GM12875 (cell line): ENCODE results near the gene MAX.
"Not testable (repeated sequence)": the region's sequence is repeated elsewhere in the genome, so short reads cannot be mapped to it uniquely, and the experiment has no call there.

Source experiments
- H3K4me3 ChIP-seq: one replicate; pipeline ENCODE4 v1.5.1; 2011; ENCODE audit warnings: low read depth, low read length, control low read depth
- CTCF ChIP-seq: IDR thresholded peaks from 2 replicates; pipeline ENCODE4 v1.5.1; 2011; ENCODE audit warnings: low read depth, mild to moderate bottlenecking, control low read depth, inconsistent platforms, low read length, moderate library complexity, borderline replicate concordance; ENCODE audit not compliant: insufficient read depth

The MAX gene

GRCh38 chr14:65040666-65041433, 61.5 kb downstream of the MAX start:
- H3K4me3 ChIP-seq = no peak overlapping the region
- no peak for TF ChIP-seq CTCF

GRCh38 chr14:65038966-65039365, 63.4 kb downstream of the MAX start:
- no peak for TF ChIP-seq CTCF
- H3K4me3 ChIP-seq = no peak overlapping the region

- H3K4me3 ChIP-seq = no peak overlapping the region
- TF ChIP-seq CTCF = no peak
Measured at GRCh38 chr14:65035049-65035448, 67.3 kb downstream of the MAX start.

- H3K4me3 ChIP-seq = no peak overlapping the region
- TF ChIP-seq CTCF = no peak
Measured at GRCh38 chr14:65034021-65034420, 68.3 kb downstream of the MAX start.

- TF ChIP-seq CTCF = no peak
- H3K4me3 ChIP-seq = no peak overlapping the region
Measured at GRCh38 chr14:65033181-65033580, 69.1 kb downstream of the MAX start.

GRCh38 chr14:65032319-65032718, 70.0 kb downstream of the MAX start:
- no peak for TF ChIP-seq CTCF
- no peak overlapping the region for H3K4me3 ChIP-seq

- H3K4me3 ChIP-seq = not testable (repeated sequence)
Measured at GRCh38 chr14:65031321-65031720, 71.0 kb downstream of the MAX start.
